Measurements from ENCODE around the gene RMND5B. TPM values are rescaled to one million over a fixed set of nuclear protein-coding genes. Genes with fewer than 3 reads are reported as not detected.

Gene RMND5B
- polyA plus RNA-seq, 1 donor from 2014 or later = 37.3 TPM

DNA sequence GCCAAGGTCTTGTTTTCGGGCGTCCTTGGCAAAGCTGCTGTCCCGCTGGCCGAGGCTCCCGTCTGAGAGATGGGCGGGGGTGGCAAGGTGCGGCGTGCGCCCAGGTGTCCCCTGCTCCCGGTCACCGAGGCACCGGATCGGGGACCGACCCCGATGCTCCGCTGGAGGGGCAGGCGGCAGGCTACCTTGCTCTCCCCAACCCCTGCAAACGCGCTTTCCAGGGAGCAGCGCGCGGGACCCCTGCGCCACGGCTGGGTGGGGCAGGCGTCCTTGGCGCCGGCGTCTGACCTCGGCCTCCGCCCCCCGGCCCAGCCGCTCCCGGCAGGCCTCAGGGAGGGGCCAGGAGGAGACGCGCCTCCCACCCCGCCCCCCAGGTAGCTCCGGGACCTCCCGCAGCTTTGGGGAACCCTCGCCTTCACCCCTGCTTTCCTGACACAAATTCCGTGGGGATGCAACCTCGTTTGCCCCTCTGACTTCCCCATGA lies 16.9 kb upstream of the RMND5B start:
- no peak for TF ChIP-seq TAF1 (IDR thresholded peaks at IDR 0.05; ENCODE audit: low read depth)
- no peak for TF ChIP-seq SMC3 (conservative IDR thresholded peaks at IDR 0.05; ENCODE audit: poor library complexity)
- TF ChIP-seq POLR2AphosphoS5 (IDR thresholded peaks at IDR 0.05) = no peak
- no peak for TF ChIP-seq MXI1 (conservative IDR thresholded peaks at IDR 0.05; ENCODE audit: poor library complexity, severe bottlenecking)
- no peak for TF ChIP-seq EP300 (conservative IDR thresholded peaks at IDR 0.05; ENCODE audit: poor library complexity, severe bottlenecking)
- H3F3A ChIP-seq (ENCODE audit: insufficient read depth, low read length, poor library complexity, severe bottlenecking) = no peaks in the 10 kb centered on the region
- peak overlapping the region; percentile 79 for H3K4me3 ChIP-seq (ENCODE audit: low read length)
- peak overlapping the region; percentile 66 for H3K9ac ChIP-seq (ENCODE audit: low read length)
- H4K20me1 ChIP-seq (ENCODE audit: insufficient read depth) = no peaks in the 10 kb centered on the region
- H3K79me2 ChIP-seq (replicated peaks; ENCODE audit: insufficient read depth, low read length) = no peaks in the 10 kb centered on the region
- no peak overlapping the region for H3K4me2 ChIP-seq (ENCODE audit: low read length)
- H3K9me3 ChIP-seq (ENCODE audit: low read length) = no peaks in the 10 kb centered on the region
- H2AFZ ChIP-seq (ENCODE audit: low read depth, low read length) = peak overlapping the region; percentile 40
- no peaks in the 10 kb centered on the region for H3K9me2 ChIP-seq (ENCODE audit: insufficient read depth, low read length)
- no peaks in the 10 kb centered on the region for H3K27me3 ChIP-seq (ENCODE audit: insufficient read depth, low read depth, low read length)
- H3K36me3 ChIP-seq (ENCODE audit: insufficient read depth, low read length) = no peaks in the 10 kb centered on the region
- H3K27ac ChIP-seq (ENCODE audit: low read length) = no peak overlapping the region

- H3K27me3 ChIP-seq (ENCODE audit: insufficient read depth, low read depth, low read length) = no peaks in the 10 kb centered on the region
- no peaks in the 10 kb centered on the region for H3K36me3 ChIP-seq (ENCODE audit: insufficient read depth, low read length)
- H2AFZ ChIP-seq (ENCODE audit: low read depth, low read length) = no peak overlapping the region
- H3F3A ChIP-seq (ENCODE audit: insufficient read depth, low read length, poor library complexity, severe bottlenecking) = no peaks in the 10 kb centered on the region
- H3K9me3 ChIP-seq (ENCODE audit: low read length) = no peaks in the 10 kb centered on the region
- H3K9ac ChIP-seq (ENCODE audit: low read length) = peak overlapping the region; percentile 66
- H3K27ac ChIP-seq (ENCODE audit: low read length) = no peak overlapping the region
- no peaks in the 10 kb centered on the region for H3K79me2 ChIP-seq (replicated peaks; ENCODE audit: insufficient read depth, low read length)
- no peak overlapping the region for H3K4me2 ChIP-seq (ENCODE audit: low read length)
- H3K4me3 ChIP-seq (ENCODE audit: low read length) = peak overlapping the region; percentile 79
- H3K9me2 ChIP-seq (ENCODE audit: insufficient read depth, low read length) = no peaks in the 10 kb centered on the region
- H4K20me1 ChIP-seq (ENCODE audit: insufficient read depth) = no peaks in the 10 kb centered on the region
- TF ChIP-seq TAF1 (IDR thresholded peaks at IDR 0.05; ENCODE audit: low read depth) = no peak
- TF ChIP-seq CTCF (IDR thresholded peaks at IDR 0.05; ENCODE audit: poor library complexity, severe bottlenecking) = no peak
- TF ChIP-seq EP300 (conservative IDR thresholded peaks at IDR 0.05; ENCODE audit: poor library complexity, severe bottlenecking) = no peak
- no peak for TF ChIP-seq EZH2 (IDR thresholded peaks at IDR 0.05; ENCODE audit: borderline replicate concordance, insufficient read depth, low read length, poor library complexity, severe bottlenecking)
Measured at GRCh38 chr5:178114325-178115135, 16.3 kb upstream of the RMND5B start.

DNA sequence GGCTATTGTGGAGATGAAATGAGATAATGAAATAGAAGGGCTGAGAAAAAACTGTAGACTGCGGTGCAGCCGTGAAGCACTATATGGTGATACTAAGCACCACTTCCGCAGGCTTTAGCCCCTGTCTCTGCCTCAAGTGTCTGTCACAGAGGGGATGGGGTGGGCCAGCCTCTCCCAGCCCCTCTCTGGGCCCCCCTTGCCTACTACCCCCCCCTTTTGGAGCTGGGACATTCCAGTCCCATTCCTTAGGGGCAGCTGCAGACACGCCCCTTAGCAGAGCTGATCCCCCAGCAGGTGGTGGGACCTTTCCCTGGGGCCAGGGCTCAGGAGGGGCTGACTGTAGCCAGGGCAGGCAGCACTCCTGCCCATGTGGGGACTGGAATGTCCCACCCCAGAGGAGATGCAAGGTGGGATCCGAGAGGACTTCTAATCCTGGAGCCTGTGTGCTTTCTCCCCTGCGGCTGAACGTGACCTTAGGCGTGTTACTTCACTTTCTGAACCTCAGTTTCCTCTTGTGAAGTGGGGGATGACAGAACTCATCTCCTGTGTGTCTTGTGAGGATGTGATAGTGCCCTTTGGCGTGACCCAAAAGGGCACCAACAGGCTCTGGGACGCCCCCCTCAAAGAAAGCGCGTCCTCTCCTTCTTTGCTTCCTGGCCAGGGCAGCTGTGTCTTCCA lies 15.5 kb upstream of the RMND5B start:
- no peak overlapping the region for H2AFZ ChIP-seq (ENCODE audit: low read depth, low read length)
- no peaks in the 10 kb centered on the region for H4K20me1 ChIP-seq (ENCODE audit: insufficient read depth)
- no peaks in the 10 kb centered on the region for H3K9me2 ChIP-seq (ENCODE audit: insufficient read depth, low read length)
- no peak for TF ChIP-seq EP300 (conservative IDR thresholded peaks at IDR 0.05; ENCODE audit: poor library complexity, severe bottlenecking)
- no peak for TF ChIP-seq MXI1 (conservative IDR thresholded peaks at IDR 0.05; ENCODE audit: poor library complexity, severe bottlenecking)
- no peak for TF ChIP-seq POLR2AphosphoS5 (IDR thresholded peaks at IDR 0.05)
- no peak for TF ChIP-seq RAD21 (conservative IDR thresholded peaks at IDR 0.05)
- TF ChIP-seq EZH2 (IDR thresholded peaks at IDR 0.05; ENCODE audit: borderline replicate concordance, insufficient read depth, low read length, poor library complexity, severe bottlenecking) = no peak
- no peak for TF ChIP-seq SMC3 (conservative IDR thresholded peaks at IDR 0.05; ENCODE audit: poor library complexity)
- TF ChIP-seq TAF1 (IDR thresholded peaks at IDR 0.05; ENCODE audit: low read depth) = no peak
- TF ChIP-seq, protein P1, sequence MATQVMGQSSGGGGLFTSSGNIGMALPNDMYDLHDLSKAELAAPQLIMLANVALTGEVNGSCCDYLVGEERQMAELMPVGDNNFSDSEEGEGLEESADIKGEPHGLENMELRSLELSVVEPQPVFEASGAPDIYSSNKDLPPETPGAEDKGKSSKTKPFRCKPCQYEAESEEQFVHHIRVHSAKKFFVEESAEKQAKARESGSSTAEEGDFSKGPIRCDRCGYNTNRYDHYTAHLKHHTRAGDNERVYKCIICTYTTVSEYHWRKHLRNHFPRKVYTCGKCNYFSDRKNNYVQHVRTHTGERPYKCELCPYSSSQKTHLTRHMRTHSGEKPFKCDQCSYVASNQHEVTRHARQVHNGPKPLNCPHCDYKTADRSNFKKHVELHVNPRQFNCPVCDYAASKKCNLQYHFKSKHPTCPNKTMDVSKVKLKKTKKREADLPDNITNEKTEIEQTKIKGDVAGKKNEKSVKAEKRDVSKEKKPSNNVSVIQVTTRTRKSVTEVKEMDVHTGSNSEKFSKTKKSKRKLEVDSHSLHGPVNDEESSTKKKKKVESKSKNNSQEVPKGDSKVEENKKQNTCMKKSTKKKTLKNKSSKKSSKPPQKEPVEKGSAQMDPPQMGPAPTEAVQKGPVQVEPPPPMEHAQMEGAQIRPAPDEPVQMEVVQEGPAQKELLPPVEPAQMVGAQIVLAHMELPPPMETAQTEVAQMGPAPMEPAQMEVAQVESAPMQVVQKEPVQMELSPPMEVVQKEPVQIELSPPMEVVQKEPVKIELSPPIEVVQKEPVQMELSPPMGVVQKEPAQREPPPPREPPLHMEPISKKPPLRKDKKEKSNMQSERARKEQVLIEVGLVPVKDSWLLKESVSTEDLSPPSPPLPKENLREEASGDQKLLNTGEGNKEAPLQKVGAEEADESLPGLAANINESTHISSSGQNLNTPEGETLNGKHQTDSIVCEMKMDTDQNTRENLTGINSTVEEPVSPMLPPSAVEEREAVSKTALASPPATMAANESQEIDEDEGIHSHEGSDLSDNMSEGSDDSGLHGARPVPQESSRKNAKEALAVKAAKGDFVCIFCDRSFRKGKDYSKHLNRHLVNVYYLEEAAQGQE (IDR thresholded peaks at IDR 0.05; ENCODE audit: borderline replicate concordance) = no peak
- TF ChIP-seq CTCF (IDR thresholded peaks at IDR 0.05; ENCODE audit: poor library complexity, severe bottlenecking) = no peak
- no peak overlapping the region for H3K4me2 ChIP-seq (ENCODE audit: low read length)
- H3K9ac ChIP-seq (ENCODE audit: low read length) = no peak overlapping the region
- H3K9me3 ChIP-seq (ENCODE audit: low read length) = no peaks in the 10 kb centered on the region
- no peaks in the 10 kb centered on the region for H3K27me3 ChIP-seq (ENCODE audit: insufficient read depth, low read depth, low read length)
- H3K4me3 ChIP-seq (ENCODE audit: low read length) = peak overlapping the region; percentile 79
- no peaks in the 10 kb centered on the region for H3F3A ChIP-seq (ENCODE audit: insufficient read depth, low read length, poor library complexity, severe bottlenecking)
- no peaks in the 10 kb centered on the region for H3K36me3 ChIP-seq (ENCODE audit: insufficient read depth, low read length)
- H3K79me2 ChIP-seq (replicated peaks; ENCODE audit: insufficient read depth, low read length) = no peaks in the 10 kb centered on the region
- H3K27ac ChIP-seq (ENCODE audit: low read length) = no peak overlapping the region

Measured in neural cell (in vitro differentiated cells).